T-helper 17 cell (primary cell): ENCODE results near the gene KCNE1. TPM values are rescaled to one million over a fixed set of nuclear protein-coding genes. Genes with fewer than 3 reads are reported as not detected.
"Not testable (repeated sequence)": the region's sequence is repeated elsewhere in the genome, so short reads cannot be mapped to it uniquely, and the experiment has no call there.

Experiments used
- ATAC-seq: fragments of 150-1000 bp; cut with Tn5 transposase; 2 replicates; pipeline ENCODE4 v1.10.0; 2021; ENCODE audit warnings: mild to moderate bottlenecking, moderate library complexity
- DNase-seq, 3 donors: peaks; one replicate each; pipeline versions ENCODE4 v3.0.0 to v3.0.0-alpha.2; 2020 to 2021
- H3K9me3 ChIP-seq: one replicate; pipeline ENCODE4 v1.7.0; 2013; ENCODE audit warnings: low read length, mild to moderate bottlenecking; ENCODE audit not compliant: control insufficient read depth, poor library complexity, severe bottlenecking
- H3K27ac Mint-ChIP-seq: one replicate; pipeline ENCODE4 v1.8.0; 2022; ENCODE audit warnings: mild to moderate bottlenecking, moderate library complexity, mixed read lengths
- H3K27me3 Mint-ChIP-seq: one replicate; pipeline ENCODE4 v1.8.0; 2022; ENCODE audit warnings: mixed read lengths
- H3K36me3 Mint-ChIP-seq: one replicate; pipeline ENCODE4 v1.8.0; 2022; ENCODE audit warnings: low read depth, mixed read lengths
- H3K4me1 Mint-ChIP-seq: one replicate; pipeline ENCODE4 v1.8.0; 2022; ENCODE audit warnings: mild to moderate bottlenecking, mixed read lengths
- H3K4me3 Mint-ChIP-seq: one replicate; pipeline ENCODE4 v1.8.0; 2022; ENCODE audit warnings: mild to moderate bottlenecking, moderate library complexity, mixed read lengths
- total RNA-seq, 4 donors: library from RNA in 2 of 4; stranded (reverse) in 2 of 4; gene quantifications; one replicate each; pipeline ENCODE4 v1.2.3 and lab custom pipeline; 2022 to 2026

KCNE1 gene
- total RNA-seq, 2 donors from 2014 or later, result 0.37 TPM; not detected in 1

DNA sequence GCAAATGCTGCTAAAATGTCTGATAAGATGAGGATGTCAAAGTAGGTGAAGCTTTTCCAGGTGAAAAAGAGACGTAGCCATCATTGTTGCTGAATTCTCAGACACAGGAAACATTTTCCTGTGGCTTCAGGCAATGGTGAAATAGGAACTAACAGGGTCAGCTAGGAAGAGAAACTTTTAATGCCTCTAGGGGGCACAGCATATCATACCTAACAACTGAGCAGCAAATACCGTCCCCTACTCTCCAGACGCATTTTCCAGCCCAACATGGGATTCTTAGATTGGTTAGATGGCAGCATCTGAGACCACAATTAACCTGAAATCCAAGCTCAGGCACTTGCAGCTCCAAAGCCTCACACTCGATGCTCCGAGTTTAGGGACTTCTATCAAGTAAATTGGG, 28.2 kb downstream of the KCNE1 start:
- H3K4me1 Mint-ChIP-seq, DNase-seq, H3K36me3 Mint-ChIP-seq, H3K4me3 Mint-ChIP-seq, H3K9me3 ChIP-seq, H3K27ac Mint-ChIP-seq, ATAC-seq, H3K27me3 Mint-ChIP-seq: not testable (repeated sequence)

DNA sequence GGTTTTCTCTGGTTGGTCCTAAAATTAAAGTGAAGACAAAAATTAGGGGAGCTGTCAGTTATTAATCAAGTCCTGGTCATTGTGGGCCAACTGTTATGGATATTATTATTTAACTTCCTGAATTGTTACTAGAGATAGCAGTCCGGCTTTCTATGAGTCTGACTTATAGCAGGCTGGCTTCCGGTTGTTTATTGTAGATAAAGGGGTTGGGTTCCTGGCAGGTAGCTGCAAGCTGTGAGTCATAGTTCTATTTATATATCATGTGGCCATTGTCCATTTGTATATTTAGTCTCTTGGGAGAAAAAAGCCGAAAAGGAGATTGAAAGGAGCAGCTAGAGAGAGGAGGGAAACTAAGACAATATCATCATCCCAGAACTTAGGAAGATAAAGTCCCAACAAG, 28.6 kb downstream of the KCNE1 start:
- H3K27me3 Mint-ChIP-seq, H3K4me3 Mint-ChIP-seq, DNase-seq, ATAC-seq, H3K4me1 Mint-ChIP-seq, H3K9me3 ChIP-seq, H3K36me3 Mint-ChIP-seq, H3K27ac Mint-ChIP-seq: not testable (repeated sequence)

DNA sequence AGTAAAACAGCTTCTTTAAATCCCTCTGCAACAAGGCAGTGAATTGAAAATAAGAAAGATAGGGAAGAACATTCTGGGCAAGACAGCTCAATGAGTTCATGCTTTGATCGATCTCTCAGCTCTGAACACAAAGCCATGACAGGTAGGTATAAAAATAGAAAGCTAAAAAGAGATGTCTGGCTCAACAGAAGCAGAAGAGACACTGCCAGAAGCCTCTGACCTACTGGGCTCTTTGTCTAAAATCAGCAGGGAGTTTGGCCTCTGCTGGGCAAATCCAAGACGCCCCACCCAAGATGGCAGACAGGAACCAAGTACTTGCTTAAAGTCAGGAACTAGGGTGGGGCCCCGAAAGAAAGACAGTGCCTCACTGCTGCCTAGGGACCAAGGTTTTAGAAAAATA, 44.7 kb downstream of the KCNE1 start:
- H3K27ac Mint-ChIP-seq, H3K27me3 Mint-ChIP-seq, DNase-seq, H3K9me3 ChIP-seq, H3K36me3 Mint-ChIP-seq, H3K4me1 Mint-ChIP-seq, ATAC-seq, H3K4me3 Mint-ChIP-seq: not testable (repeated sequence)

DNA sequence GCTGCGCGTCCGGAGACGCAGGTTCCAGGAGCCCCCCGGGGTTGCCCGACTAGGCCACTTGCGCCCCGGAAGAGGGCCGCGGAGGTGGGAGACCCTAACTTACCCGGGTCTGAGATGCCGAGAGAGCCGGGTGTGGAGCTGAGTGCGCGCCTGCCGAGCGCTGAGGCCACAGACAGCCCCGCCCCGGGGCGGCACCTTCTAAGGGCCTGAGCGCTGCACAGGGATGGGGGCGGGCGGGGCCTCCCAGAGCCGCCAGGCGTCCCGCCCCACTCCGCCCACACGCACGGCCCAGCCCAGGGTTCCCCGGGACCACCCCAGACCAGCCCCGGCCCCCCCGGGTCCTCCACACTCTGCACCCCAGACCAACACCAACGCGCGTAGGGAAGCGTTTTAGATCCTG, 52.6 kb downstream of the KCNE1 start:
- not testable (repeated sequence) for H3K4me3 Mint-ChIP-seq, H3K36me3 Mint-ChIP-seq, H3K4me1 Mint-ChIP-seq, DNase-seq, H3K27me3 Mint-ChIP-seq, H3K9me3 ChIP-seq, H3K27ac Mint-ChIP-seq, ATAC-seq

DNA sequence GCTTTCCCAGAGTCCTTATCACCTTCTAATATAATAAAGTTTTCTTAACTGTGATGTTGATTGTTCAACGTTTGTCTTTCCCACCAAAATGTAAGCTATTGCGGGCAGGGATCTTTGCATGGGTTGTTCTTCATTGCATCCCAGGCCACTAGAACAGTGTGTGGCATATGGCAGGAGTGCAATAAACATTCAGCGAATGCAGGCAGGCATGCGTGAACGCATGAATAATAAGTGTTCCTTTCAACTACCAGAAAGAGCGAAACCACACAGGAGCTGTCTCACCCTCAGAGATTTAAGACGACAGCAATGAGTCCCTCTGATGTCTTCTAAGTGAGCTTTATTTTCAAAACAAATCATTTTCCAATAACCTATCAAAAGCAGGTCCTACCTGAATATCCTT, 53.7 kb downstream of the KCNE1 start:
- H3K36me3 Mint-ChIP-seq, H3K4me3 Mint-ChIP-seq, H3K27me3 Mint-ChIP-seq, H3K9me3 ChIP-seq, ATAC-seq, DNase-seq, H3K4me1 Mint-ChIP-seq, H3K27ac Mint-ChIP-seq: not testable (repeated sequence)

DNA sequence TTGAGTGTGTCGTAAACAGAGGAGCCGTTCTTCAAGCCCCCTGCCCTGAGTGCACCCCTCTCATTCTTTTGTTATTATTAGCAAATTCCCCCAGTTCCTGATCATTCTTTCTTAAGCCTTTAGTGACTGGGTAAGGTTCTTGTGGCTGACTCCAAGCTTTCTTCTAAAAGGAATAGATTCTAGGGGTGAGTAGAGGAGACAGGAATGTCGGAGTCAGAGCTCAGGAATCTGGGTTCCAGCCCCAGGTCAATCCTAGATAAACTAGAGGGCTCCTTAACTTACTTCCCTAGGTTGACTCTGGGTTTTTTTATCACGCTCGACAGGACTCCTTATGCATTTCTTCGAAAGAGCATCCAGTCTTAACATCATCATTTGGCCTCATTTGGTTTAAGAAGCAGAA, 55.8 kb downstream of the KCNE1 start:
- H3K27me3 Mint-ChIP-seq, H3K4me1 Mint-ChIP-seq, H3K9me3 ChIP-seq, H3K4me3 Mint-ChIP-seq, DNase-seq, H3K27ac Mint-ChIP-seq, H3K36me3 Mint-ChIP-seq, ATAC-seq: not testable (repeated sequence)

DNA sequence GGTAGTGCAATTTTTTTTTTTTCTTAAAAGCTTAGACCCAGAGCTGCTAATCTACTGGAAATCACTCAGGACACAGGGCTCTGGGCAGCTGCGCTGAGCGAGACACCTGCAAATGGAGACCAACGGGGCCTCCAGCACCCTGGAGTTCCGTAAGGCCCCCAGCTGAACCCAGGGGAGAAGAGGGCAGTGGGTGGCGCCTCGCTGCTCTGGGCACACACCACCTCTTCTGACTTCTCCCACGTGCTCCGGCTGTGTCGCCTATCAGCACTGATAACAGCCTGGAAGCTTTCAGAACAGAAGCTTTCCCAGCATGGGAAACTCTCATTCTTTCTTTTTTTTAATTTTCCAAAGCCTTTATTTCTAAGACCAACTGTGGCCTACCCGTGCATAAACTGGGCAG, 56.4 kb downstream of the KCNE1 start:
- not testable (repeated sequence) for H3K4me1 Mint-ChIP-seq, H3K27me3 Mint-ChIP-seq, H3K4me3 Mint-ChIP-seq, H3K9me3 ChIP-seq, DNase-seq, H3K36me3 Mint-ChIP-seq, H3K27ac Mint-ChIP-seq, ATAC-seq

DNA sequence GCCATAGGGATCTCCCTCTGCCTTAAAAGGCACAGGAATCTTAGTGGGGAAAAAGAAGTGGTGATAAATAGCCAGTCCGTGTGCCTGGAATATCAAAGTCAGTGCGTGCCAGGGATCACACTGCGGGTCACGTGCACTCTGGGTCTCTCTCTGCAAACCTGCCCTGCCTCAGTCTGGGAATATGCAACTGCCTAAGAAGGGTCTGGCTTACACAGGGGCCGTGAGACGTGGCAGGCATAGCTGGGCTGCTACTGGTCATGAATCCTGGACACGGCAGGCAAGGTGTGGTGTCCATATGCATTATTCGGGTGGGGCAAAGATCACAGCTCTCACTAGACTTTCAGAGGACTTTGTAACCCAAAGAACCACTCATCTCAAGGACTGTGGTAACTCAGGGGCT, 65.0 kb downstream of the KCNE1 start:
- DNase-seq, ATAC-seq, H3K4me3 Mint-ChIP-seq, H3K27me3 Mint-ChIP-seq, H3K27ac Mint-ChIP-seq, H3K9me3 ChIP-seq, H3K36me3 Mint-ChIP-seq, H3K4me1 Mint-ChIP-seq: not testable (repeated sequence)

DNA sequence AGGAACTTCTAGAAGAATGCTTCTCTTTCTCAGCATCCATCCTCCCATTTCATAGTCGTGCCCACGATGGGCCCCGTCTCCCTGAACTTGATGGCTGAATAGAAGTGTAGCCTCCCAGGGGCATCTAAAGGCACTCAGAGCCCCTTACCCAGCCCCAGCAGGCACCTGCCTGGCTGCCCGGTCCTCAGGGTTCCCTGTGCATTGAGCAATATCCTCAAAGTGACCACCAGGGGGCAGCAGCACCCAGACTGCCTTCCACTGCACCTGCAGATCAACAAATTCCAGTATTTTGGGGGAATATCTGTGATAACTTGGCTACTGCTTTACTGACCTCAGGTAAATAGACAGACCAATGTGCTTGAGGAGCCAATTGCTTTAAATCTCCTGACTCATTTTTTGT, 68.5 kb downstream of the KCNE1 start:
- DNase-seq, H3K36me3 Mint-ChIP-seq, H3K27me3 Mint-ChIP-seq, H3K4me3 Mint-ChIP-seq, H3K27ac Mint-ChIP-seq, H3K9me3 ChIP-seq, H3K4me1 Mint-ChIP-seq: not testable (repeated sequence)
- peak; percentile 71 for ATAC-seq

DNA sequence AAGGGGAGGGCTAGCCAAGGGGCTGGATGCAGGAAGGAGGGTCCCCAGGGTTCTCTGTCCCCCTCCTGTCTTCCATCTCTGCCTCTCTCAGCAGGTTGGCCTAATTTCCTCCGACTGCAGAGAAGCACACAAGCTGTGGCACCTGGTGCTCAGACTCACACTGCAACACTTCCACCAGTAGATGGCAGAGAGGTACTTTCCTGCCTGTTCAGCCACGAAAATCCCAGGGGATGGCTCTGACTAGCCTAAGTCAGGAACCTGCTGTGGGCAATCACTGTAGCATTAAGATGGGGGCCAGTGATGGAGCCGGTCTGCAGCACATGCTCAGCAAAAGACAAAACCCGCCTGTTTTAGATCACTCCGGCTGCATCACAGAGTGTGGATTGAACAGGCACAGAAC, 82.3 kb downstream of the KCNE1 start:
- H3K9me3 ChIP-seq, DNase-seq, H3K4me1 Mint-ChIP-seq, ATAC-seq, H3K27me3 Mint-ChIP-seq, H3K36me3 Mint-ChIP-seq, H3K27ac Mint-ChIP-seq, H3K4me3 Mint-ChIP-seq: not testable (repeated sequence)

DNA sequence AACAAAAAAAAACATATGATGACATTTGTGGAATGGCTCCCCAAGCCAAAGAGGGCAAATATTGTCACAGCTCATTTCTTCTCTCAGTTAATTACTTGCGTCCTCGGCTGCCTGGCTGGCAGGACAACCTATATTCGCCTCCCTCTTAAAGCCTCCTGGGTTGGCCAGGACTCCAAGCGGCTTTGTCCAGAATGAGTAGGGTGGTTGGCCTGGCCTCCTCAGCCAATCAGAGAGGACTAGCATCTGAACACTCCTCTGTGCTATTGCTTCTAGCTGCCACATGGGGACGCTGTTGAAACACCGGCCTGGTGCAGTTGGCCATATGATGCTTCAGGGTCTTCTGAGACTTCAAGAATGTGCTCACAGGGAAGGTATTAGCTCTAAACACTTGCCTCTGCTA, 83.6 kb downstream of the KCNE1 start:
- not testable (repeated sequence) for H3K4me1 Mint-ChIP-seq, H3K27me3 Mint-ChIP-seq, H3K27ac Mint-ChIP-seq, H3K4me3 Mint-ChIP-seq, H3K9me3 ChIP-seq, ATAC-seq, H3K36me3 Mint-ChIP-seq, DNase-seq

DNA sequence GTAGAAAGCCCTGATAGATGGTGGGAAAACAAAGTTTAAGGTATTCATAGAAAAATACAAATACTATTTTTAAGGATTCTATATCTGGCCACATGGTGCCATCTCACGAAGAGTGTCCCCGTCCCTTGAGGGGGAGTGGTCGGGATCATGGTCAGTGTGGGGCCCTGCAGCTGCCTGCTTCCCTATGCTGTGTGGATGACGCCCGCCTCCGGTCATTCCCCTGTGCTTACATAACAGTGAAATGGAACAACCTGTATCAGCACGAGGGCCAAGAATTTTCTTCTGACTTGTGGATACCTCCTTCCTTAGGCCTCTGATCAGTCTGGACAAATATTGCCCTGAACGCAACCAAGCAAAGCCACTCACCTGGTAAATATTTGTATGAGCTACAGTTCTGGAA, 84.7 kb downstream of the KCNE1 start:
- H3K4me3 Mint-ChIP-seq, ATAC-seq, H3K27me3 Mint-ChIP-seq, H3K36me3 Mint-ChIP-seq, DNase-seq, H3K4me1 Mint-ChIP-seq, H3K9me3 ChIP-seq, H3K27ac Mint-ChIP-seq: not testable (repeated sequence)

DNA sequence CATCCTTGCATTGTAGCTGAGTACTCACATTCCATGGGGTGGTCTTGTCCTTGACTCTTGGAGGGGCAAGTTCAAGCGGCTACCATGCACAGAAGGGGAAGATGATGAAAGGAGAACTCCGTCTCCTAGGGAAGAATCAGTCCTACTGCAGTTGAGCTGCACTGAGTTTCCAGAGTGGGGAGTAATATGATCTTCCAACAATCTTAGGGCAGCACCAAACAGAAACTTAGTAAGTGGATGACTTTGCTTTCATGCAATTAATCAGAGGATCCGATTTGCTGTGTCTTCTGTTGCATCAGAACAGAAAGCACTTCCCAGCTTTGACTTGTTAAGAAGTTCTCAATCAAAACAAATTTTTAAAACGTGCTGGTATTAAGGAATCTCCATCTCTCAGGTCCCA, 88.2 kb downstream of the KCNE1 start, which contains the start of gene SMIM34:
TSS of gene SMIM34 (minus strand) at position 147 of the 400 bp plus-strand sequence. CDS start at position 35, 112 bp downstream.
- H3K4me1 Mint-ChIP-seq, H3K36me3 Mint-ChIP-seq, ATAC-seq, H3K4me3 Mint-ChIP-seq, H3K27ac Mint-ChIP-seq, H3K9me3 ChIP-seq, DNase-seq, H3K27me3 Mint-ChIP-seq: not testable (repeated sequence)

DNA sequence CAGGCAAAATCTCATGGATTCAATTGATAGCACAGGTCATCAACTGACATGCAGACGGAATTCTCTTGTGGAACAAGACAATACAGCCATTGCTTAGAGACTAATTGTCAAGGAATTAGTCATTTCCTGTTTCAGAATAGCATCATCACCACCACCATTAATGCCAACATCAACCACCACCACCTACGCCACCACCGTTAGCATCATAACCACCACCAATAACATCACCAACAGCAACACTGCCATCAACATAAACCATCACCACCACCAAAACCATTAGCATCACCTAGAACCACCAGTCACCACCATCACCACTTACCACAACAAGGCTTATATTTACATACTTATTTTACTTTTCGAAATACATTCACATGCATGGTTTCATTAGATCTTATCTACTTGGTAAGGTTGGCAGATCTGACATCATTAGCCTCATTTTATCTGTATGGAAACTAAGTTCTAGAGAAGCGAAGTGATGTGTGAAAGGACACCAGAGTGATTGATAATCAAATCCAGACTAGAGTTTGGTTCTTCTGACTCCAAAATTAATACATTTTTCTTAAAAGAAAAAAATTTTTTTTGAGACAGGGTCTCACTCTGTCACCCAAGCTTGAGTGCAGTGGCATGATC, 94.4 kb downstream of the KCNE1 start:
- not testable (repeated sequence) for H3K36me3 Mint-ChIP-seq, H3K9me3 ChIP-seq, H3K27ac Mint-ChIP-seq, H3K4me3 Mint-ChIP-seq, DNase-seq, H3K27me3 Mint-ChIP-seq, H3K4me1 Mint-ChIP-seq
- peak; percentile 47 for ATAC-seq
